NCI-H2196 treated with DMSO at 0.1 percent for 48 hours (cell line): ENCODE measurements around the gene ANGEL1.

Experiments used
- DNase-seq: peaks from one replicate; lab custom pipeline; 2025; ENCODE audit not compliant: unreplicated experiment; lab: John Stamatoyannopoulos, UW

ANGEL1 gene, protein sequence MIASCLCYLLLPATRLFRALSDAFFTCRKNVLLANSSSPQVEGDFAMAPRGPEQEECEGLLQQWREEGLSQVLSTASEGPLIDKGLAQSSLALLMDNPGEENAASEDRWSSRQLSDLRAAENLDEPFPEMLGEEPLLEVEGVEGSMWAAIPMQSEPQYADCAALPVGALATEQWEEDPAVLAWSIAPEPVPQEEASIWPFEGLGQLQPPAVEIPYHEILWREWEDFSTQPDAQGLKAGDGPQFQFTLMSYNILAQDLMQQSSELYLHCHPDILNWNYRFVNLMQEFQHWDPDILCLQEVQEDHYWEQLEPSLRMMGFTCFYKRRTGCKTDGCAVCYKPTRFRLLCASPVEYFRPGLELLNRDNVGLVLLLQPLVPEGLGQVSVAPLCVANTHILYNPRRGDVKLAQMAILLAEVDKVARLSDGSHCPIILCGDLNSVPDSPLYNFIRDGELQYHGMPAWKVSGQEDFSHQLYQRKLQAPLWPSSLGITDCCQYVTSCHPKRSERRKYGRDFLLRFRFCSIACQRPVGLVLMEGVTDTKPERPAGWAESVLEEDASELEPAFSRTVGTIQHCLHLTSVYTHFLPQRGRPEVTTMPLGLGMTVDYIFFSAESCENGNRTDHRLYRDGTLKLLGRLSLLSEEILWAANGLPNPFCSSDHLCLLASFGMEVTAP

GRCh38 chr14:76812422-76813383 is at the start of gene ANGEL1:
TSS of gene ANGEL1 (minus strand) at chr14:76812882. CDS start at chr14:76812827, 55 bp downstream.
- DNase-seq, result peak; percentile 89

DNA sequence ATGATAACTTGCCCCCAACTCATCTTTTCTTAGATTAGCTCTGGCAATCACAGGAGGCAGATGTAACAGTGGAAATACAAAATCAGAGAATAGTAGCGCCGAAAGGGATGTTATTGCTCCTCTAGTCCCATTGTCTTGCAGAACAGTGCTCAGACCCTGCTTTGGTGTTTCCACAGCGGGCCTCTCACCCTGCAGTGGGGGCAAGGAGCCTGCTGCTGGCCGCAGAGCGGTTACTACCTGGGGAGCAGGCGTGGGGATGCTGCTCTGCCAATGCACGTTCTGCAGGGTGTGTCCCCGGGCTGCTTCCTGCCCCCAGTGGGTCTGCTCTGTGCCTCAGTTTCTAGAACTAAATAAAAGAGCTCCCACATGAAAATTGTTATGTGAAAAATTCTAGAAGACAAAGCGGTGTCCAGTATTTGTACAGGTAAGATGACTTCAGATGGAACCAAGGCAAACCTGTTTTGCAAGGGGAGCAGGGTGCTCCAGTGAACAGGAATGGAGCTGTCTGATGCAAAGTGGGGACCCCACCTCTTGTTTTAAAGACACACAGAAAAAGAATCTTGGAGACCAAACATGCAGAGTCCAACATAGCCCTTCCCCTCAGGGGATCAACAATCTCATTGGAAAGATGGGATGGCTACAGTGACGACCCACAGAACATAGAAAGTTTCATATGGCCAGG is 49.0 kb upstream of the ANGEL1 start:
- no peak for DNase-seq

- no peak for DNase-seq
Measured at GRCh38 chr14:76856769-76857168, 44.1 kb upstream of the ANGEL1 start.

DNA sequence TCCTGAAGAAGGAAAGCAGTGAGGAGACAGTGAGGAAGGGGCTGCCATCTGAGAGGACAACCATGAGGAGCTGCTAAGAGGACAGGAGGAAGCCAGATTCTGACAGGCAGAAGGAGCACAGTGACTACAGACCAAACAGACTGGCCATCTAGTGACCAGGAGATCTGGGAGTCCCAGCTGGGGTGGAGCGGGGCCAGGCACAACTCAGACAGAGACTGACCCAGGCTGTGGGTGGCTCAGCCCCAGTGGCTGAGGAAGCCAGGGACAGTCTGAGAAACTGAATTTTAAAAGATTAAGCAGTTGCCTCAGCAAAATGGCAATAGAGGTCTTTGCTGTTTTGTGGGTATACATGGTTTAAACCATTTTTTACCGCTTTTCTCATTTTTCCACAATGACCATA is 42.4 kb upstream of the ANGEL1 start:
- DNase-seq, result no peak

GRCh38 chr14:76848879-76849278 is 36.2 kb upstream of the ANGEL1 start:
- DNase-seq, result no peak

GRCh38 chr14:76846331-76847047 is 33.8 kb upstream of the ANGEL1 start:
- no peak for DNase-seq

- no peak for DNase-seq
Measured at GRCh38 chr14:76844223-76844622, 31.5 kb upstream of the ANGEL1 start.

- DNase-seq, result no peak
Measured at GRCh38 chr14:76842414-76842813, 29.7 kb upstream of the ANGEL1 start.

GRCh38 chr14:76837524-76837923 is 24.8 kb upstream of the ANGEL1 start:
- no peak for DNase-seq

DNA sequence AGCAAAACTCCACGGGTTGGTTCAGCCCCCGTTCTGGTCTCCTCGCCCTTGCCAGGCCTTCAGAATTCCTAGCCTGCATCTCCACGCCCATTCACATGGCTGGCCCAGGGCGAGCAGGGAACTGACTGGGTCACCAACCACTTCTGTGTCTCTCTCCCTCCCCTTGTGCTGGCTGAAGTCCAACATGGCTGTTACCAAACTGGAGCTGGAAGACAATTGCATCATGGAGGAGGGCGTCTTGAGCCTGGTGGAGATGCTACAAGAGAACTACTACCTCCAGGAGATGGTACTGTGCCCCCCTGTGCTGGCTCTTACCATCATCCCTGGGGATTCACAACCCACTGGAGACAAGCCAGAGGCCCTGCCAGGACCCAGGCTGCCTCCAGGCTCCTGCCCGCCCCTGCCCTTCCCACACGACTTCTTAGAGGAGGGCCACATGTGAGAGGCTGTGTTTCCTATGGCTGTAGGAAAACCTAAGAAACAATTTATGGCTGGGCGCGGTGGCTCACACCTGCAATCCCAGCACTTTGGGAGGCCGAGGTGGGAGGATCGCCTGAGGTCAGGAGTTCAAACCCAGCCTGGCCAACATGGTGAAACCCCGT is 23.4 kb upstream of the ANGEL1 start:
- no peak for DNase-seq

GRCh38 chr14:76834241-76834661 is 21.6 kb upstream of the ANGEL1 start:
- no peak for DNase-seq

DNA sequence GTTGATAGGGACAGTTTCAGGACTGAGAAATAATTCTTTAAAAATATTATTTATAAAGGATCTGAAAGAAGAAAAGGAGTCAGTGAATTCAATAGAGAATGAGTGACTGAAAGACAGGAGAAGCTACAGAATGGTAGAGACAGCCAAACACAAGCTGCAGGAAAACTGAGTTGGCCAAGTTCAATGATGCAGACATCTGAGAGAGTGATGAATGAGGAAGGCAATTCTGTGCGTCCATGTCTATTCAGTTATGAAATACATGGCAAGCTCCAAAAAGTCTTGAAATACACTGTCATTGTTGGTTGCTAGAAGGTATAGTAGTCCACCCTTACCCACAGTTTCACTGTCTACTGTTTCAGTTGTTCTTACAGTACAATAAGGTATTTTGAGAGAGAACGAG is 20.3 kb upstream of the ANGEL1 start:
- no peak for DNase-seq

DNA sequence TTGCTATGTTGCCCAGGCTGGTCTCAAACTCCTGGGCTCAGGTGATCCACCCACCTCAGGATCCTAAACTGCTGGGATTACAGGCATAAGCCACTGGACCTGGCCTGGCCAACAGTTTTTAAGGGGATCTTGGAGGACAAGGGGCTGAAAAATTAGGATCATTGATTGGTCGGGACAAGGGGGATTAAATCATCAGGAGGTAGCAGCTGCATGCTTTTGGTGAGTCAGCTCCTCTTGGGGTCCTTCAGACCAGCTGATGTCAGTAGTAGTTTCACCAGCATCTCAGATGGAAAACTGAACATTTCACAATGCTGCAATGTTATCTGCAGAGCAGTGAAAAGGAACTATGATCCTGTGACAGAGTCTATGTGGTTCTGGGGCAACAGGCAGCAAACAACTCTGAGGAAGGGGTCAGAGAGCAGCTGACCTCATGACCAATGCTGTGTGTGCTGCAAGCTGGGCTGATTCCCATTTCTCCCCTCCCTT is 19.9 kb upstream of the ANGEL1 start:
- DNase-seq, result no peak

DNA sequence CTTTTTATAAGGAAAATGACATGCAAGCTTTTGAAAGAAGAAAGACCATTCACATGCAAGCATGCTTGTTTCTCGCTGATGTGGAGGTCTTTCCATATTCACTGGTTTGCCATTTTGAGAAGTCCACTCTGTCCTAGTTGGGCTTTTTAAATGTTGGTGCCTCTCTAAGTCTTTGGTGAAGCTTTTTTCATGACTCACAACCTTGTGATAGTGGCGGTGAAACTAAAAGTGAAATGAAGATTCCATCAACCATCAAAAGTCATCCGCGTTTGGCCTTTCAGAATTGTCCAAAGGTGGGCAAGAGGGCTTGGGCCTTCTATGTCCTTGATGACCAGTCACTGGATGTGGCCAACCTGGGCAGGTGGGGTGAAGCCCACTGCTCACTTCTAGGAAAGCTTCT is 17.9 kb upstream of the ANGEL1 start:
- no peak for DNase-seq

DNA sequence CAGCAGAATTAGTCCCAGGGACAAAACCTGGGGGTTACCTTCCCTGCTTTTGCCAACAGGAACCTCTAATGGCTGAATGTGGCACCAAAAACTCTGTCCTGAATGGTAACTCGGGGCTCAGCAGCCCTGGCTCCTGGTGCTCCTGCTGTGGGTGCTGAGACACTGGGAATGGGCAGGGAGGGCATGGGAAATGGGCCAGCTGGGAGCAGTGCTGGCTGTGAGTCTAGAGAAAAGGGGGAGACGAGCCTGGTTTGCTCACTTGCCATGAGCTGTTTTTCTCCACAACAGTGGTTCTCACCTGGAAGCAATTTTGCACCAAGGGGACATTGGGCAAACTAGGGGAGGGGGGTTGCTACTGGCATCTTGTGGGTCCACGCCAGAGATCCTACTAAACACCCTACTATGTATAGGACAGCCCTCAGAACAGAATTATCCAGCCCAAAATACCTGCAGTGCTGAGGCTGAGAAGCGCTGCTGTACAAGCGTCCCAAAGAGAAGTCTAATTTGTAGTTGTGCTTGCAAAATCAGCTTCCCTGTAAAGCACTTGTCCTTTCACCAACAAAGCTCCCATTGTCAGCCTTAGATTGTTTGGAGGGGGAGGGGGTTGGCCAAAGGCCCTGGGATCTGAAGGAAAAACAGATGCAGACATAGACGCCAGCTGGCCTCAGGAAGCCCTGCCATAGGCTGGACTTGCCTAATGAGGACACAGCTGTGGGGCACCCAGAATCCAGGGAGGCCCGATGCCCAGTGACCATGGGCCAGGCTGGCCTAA is 17.2 kb upstream of the ANGEL1 start:
- peak; percentile 19 for DNase-seq

DNA sequence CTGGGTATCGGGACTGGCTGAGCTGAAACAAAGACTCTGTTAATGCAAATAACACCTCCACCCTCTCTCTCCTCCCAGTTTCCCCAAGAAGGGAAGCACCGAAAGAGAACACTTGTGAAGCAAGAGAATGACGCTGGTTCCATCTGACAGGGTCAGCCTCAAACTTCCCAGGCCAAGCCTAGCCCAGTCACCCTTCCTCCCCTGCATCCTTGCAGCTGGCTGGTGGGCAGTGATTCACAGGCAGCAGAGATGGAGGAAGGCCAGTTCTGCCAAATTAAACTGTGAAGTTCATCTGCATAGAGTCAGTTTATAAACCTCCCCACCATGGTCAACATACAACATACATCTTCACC is 16.3 kb upstream of the ANGEL1 start:
- DNase-seq, result no peak

DNA sequence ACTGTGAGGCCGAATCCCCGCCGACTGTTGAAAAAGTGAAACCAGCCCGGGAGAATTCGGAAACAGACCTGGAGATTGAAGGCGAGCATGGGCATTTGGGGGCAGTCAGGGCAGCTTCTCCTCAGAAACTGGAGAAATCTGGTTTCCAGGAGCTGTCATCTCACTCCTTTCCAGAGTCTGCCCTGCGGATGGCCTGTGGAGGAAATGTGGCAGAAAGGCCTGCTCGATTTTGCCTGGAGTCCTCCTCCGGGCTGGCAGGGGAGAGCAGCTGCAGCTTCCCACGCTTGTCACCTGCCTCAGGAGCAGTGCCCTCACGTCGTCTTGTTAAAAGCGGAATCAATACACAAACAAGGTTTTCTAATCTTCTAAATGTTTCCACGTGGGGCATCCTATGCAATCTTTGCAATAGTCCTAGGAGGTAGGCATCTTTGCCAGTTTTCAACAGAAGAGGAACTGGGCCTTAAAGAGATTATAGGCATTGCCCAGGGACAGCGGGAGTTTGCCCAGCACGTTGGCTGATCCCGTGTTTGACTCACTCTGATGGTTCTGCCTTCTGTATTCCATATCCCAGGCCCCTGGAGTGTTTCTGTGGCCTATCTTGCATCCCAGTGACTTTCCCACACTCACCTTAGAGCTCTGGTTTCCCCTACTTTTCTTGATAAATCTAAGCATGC is 15.8 kb upstream of the ANGEL1 start:
- no peak for DNase-seq

DNA sequence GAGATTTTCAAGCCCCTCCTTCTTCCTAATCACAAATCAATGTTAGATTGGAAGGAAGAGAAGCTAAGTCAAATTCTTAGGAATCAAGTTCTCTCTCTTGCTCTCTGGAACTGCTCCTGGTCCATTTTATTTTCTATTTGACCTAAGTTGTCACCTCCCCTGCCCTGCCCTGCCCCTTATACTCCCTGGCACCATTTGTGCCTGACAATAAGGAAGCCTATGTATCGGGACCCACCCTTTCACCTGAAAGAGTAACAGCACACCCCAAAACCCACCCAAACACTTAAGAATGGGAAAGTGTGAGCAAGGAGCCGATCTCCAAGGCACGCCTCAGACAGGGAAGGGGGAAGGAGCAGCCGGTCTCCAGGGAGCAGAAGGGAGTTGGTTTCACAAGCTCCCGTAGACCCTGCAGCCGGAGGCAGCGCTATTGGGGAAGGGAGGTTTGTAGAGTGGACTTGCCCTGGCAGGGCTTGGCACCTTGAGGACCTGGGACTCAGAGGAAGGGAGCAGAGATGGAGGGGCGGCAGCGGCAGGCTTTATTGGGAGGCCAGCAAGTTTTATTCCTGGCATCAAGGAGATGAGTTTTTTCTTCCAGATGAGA is 15.1 kb upstream of the ANGEL1 start:
- DNase-seq, result no peak
